ENCODE measurements around the gene PTPA.

DNA sequence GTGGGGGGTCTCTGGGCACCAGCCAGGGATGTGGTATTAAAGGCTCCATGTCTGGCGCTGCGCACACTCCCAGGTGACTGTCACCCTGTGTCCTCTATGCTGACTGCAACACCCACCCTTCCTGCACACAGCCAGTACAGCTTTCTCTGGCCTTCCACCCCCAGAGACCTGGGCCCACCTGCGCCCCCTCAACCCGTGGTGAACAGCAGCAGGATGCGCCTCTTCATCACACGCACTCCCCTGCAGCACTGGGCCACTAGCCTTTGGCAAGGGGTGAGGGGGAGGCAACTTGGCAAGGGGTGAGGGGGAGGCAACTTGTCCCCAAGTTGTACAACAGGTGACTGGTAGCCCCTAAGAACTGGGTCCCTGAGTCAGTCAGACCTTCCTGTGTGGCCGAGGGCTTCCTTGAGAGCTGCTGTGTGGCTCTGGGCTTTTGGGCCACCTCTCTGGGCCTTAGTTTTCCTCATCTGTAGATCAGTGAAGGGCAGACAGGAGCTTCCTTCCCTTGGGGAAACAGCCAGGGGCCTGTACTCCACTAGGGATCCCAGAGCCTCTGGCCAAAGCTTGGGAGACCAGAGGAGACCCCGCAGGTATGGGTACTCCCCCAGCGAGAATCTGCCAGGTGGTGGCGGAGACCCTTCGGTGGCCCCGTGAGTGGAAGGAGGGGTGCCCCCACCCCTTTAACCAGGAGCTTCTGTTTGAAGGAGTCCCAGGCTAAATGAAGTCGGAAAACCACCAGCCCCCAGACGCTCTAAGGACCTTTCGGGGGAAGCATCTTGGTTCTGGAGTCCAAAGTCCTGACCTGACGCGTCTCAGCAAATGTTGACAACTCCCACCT is 5.1 kb upstream of the PTPA start:
- TF ChIP-seq POLR2A (IDR thresholded peaks at IDR 0.05; ENCODE audit: low read length) (no peak), GATA1 (IDR thresholded peaks at IDR 0.05; ENCODE audit: low read depth, low read length) (no peak)
